GM18868 (cell line): ENCODE data around the gene LSAMP.

Source experiments
- ATAC-seq: cut with Tn5 transposase; IDR thresholded peaks from one replicate; pipeline ENCODE4 v1.9.1; 2021; ENCODE audit warnings: mild to moderate bottlenecking, moderate library complexity; ENCODE audit not compliant: unreplicated experiment

The LSAMP gene

GRCh38 chr3:116367761-116368395 lies 77.4 kb downstream of the LSAMP start:
- no peak for ATAC-seq

GRCh38 chr3:116356056-116356455 lies 89.2 kb downstream of the LSAMP start:
- ATAC-seq: no peak

GRCh38 chr3:116354382-116354781 lies 90.9 kb downstream of the LSAMP start:
- ATAC-seq: no peak

GRCh38 chr3:116350119-116350733 lies 95.1 kb downstream of the LSAMP start:
- ATAC-seq: peak; percentile 59

- no peak for ATAC-seq
These were observed 97.1 kb downstream of the LSAMP start for GRCh38 chr3:116348216-116348615.

GRCh38 chr3:116342499-116342898 lies 102.8 kb downstream of the LSAMP start:
- ATAC-seq: peak; percentile 63

GRCh38 chr3:116341899-116342298 lies 103.4 kb downstream of the LSAMP start:
- peak; percentile 50 for ATAC-seq

- ATAC-seq: no peak
These were observed 103.9 kb downstream of the LSAMP start for GRCh38 chr3:116341381-116341780.

GRCh38 chr3:116340680-116341216 lies 104.5 kb downstream of the LSAMP start:
- ATAC-seq: no peak

GRCh38 chr3:116339441-116340028 lies 105.8 kb downstream of the LSAMP start:
- ATAC-seq: no peak

GRCh38 chr3:116338713-116339112 lies 106.6 kb downstream of the LSAMP start:
- no peak for ATAC-seq

GRCh38 chr3:116337229-116337628 lies 108.1 kb downstream of the LSAMP start:
- no peak for ATAC-seq

GRCh38 chr3:116331380-116331779 lies 113.9 kb downstream of the LSAMP start:
- no peak for ATAC-seq

GRCh38 chr3:116322750-116323375 lies 122.4 kb downstream of the LSAMP start:
- no peak for ATAC-seq

GRCh38 chr3:116318370-116318769 lies 126.9 kb downstream of the LSAMP start:
- no peak for ATAC-seq

- ATAC-seq: no peak
These were observed 128.5 kb downstream of the LSAMP start for GRCh38 chr3:116316771-116317170.

- ATAC-seq: no peak
These were observed 130.8 kb downstream of the LSAMP start for GRCh38 chr3:116314476-116314875.

- no peak for ATAC-seq
These were observed 138.6 kb downstream of the LSAMP start for GRCh38 chr3:116306720-116307119.

GRCh38 chr3:116306149-116306548 lies 139.1 kb downstream of the LSAMP start:
- ATAC-seq: no peak

- no peak for ATAC-seq
These were observed 143.1 kb downstream of the LSAMP start for GRCh38 chr3:116302087-116302747.

- ATAC-seq: no peak
These were observed 143.9 kb downstream of the LSAMP start for GRCh38 chr3:116301422-116301821.
